Prostate gland (tissue), 2 donors: Measurements from ENCODE around the gene FXYD1.

ENCODE experiments used
- POLR2AphosphoS5 ChIP-seq: sonication (generic); formaldehyde crosslinking; IDR thresholded peaks from one replicate; pipeline ENCODE4 v1.6.1; 2017; ENCODE audit warnings: antibody characterized with exemption
- TF ChIP-seq, protein P1 (sequence below), 4 experiments: fragments of 200-600 bp in 2 of 4; fragments of 450-650 bp in 2 of 4; sonication (generic) in 2 of 4; IDR thresholded peaks; 1 replicate in 3 of 4; 2 replicates in 1 of 4; pipeline ENCODE4 v1.5.1; 2016 to 2019; ENCODE audit warnings: antibody characterized with exemption in 4 of 4, mild to moderate bottlenecking in 2 of 4, moderate library complexity in 2 of 4

DNA sequence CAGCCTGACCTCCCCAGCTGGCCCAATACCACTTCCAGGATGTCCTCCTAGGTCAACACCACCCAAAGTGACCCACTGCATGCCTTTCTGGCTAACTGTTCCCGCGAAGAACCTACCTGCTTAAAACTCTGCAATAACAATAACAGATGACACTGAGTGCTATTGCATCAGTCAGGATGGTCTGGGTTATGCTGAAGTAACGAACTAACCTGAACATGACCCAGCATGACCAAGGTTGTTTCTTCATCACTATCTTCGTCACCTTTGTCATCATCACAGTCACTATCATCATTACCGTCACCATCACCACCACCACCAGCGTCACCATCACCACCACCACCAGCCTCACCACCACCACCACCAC lies 33.6 kb upstream of the FXYD1 start:
- TF ChIP-seq, protein P1, sequence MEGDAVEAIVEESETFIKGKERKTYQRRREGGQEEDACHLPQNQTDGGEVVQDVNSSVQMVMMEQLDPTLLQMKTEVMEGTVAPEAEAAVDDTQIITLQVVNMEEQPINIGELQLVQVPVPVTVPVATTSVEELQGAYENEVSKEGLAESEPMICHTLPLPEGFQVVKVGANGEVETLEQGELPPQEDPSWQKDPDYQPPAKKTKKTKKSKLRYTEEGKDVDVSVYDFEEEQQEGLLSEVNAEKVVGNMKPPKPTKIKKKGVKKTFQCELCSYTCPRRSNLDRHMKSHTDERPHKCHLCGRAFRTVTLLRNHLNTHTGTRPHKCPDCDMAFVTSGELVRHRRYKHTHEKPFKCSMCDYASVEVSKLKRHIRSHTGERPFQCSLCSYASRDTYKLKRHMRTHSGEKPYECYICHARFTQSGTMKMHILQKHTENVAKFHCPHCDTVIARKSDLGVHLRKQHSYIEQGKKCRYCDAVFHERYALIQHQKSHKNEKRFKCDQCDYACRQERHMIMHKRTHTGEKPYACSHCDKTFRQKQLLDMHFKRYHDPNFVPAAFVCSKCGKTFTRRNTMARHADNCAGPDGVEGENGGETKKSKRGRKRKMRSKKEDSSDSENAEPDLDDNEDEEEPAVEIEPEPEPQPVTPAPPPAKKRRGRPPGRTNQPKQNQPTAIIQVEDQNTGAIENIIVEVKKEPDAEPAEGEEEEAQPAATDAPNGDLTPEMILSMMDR (IDR thresholded peaks at IDR 0.05), result no peak
- TF ChIP-seq POLR2AphosphoS5, result no peak
